Caki2 (cell line): ENCODE results near the gene MED12L. TPM values are rescaled to one million over a fixed set of nuclear protein-coding genes. Genes with fewer than 3 reads are reported as not detected.

Experiments
- DNase-seq: peaks from one replicate; pipeline ENCODE4 v3.0.0-alpha.2; 2015; ENCODE audit warnings: low read depth
- in situ Hi-C: cut with HindIII; loops from 2 replicates; pipeline ENCODE4 v1.10.0; 2016; ENCODE audit warnings: low sequenced_read_pairs, low pct_unique_long_range_greater_than_20kb, mixed read lengths
- total RNA-seq: library from RNA; depleted of rRNA; stranded (reverse); fragments of >200 nt; shearing (Covaris generic); gene quantifications from 2 replicates; pipeline ENCODE4 v1.2.3, GENCODE V29; 2014; ENCODE audit warnings: low replicate concordance; rRNA removed

The MED12L gene
- total RNA-seq, 1 experiment from 2014 or later, result 0.24 TPM

GRCh38 chr3:151476344-151477018, 391.0 kb downstream of the MED12L start:
- in situ Hi-C loops, result no loop called here
- no peak for DNase-seq

DNA sequence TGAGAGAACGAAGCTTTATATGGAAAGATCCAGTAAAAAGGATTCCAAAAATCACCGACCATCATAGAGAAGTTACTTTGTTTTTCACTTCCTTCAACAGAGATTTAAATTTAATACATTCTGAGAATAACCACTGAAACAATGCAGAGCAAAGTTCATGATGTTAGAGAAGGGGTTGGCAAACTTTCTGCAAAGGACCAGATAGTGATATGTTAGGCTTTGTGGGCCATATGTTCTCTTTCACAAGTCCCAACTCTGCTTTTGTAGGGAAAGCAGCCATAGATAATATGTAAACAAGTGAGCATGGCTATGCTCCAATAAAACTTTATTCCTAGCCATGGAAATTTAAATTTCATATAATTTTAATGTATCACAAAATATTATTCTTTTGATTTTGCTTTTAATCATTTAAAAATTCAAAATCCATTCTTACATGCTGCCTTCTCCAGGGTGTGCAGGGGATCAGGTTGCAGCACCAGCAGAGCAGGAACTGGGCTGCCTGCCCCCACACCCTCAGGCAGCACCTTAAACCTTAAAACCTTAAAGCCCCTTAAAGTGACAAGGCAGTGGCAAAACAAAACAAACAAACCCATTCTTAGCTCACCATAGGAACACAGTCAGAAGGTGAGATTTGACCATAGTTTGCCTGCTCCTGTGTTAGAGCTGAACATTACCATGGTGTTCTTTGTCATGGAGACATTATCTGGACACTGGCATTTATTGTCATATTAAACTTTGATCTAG, 392.3 kb downstream of the MED12L start:
- DNase-seq, result no peak
- in situ Hi-C loops, result no loop called here

DNA sequence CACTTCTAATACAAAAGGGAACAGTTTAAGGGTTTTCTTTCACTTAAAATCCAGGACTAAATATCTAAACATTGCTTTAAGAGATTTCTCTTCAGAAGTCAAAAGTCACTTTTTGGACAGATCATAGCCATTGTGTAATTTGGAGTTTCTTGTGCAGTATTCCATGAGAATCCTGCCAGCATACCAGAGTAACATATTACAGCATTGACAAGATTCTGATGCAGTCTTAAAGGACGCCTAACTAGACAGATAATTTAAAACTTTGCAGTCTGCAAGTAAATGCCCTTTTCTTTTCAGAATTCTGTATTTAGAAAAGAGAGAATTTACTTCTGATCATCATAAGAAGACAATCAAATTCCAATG, 392.9 kb downstream of the MED12L start:
- in situ Hi-C loops, result no loop called here
- no peak for DNase-seq

DNA sequence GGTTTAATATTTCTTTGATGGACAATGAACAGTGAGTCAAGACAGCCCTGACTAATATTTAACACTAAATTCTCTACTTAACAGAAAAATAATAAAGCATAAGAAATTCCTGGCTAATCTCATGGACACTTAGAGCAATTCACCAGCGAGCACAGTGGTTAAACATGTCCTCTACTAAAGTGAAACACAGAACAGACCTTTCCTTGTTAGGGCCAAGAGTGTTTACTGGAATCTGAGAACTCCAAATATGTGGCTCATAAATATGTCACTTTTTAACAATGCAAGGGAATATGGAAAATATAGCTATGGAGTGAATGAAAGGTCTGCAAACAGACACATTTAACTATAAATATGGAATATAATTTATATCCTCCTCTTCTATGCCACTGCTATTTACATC, 394.0 kb downstream of the MED12L start:
- in situ Hi-C loops, result no loop called here
- no peak for DNase-seq

DNA sequence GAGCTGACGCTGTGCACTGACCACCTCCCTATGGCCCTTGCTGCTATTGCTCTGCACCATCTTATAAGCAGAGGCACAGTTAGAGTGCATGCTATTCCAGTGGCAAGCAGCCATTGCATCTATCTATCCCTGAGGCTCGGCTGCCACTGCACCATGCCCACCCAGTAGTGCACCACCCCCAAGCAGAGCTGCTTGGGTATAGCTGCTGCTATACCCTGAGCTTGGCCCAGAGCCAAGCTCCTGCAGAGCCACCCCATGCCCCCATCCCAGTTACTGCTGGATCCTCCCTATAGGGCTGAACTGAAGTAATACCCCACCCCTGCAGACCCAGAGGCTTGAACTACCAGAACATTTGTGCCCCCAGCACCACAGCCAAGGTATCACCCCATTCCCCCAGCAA, 395.0 kb downstream of the MED12L start:
- in situ Hi-C loops, result no loop called here
- DNase-seq, result no peak

GRCh38 chr3:151483488-151483887, 398.0 kb downstream of the MED12L start:
- in situ Hi-C loops, result no loop called here
- no peak for DNase-seq

GRCh38 chr3:151483961-151484520, 398.6 kb downstream of the MED12L start:
- in situ Hi-C loops, result no loop called here
- DNase-seq, result no peak

Other genes starting within 250 kb of the MED12L start
- not detected in 2 replicates for gene MINDY4B, start 180.2 kb upstream of the MED12L start, total RNA-seq
- gene CLRN1, start 112.9 kb upstream of the MED12L start, total RNA-seq, result not detected in 2 replicates
- not detected in 2 replicates for gene GPR171, start 117.6 kb downstream of the MED12L start, total RNA-seq
- not detected in 2 replicates for gene P2RY14, start 192.9 kb downstream of the MED12L start, total RNA-seq
- 0.78 TPM in 1 of 2 replicates, not detected in the other for gene GPR87, start 231.2 kb downstream of the MED12L start, total RNA-seq
- not detected in 2 replicates for gene P2RY13, start 243.9 kb downstream of the MED12L start, total RNA-seq